Myometrial cell (primary cell): ENCODE measurements around the gene FAM149B1. TPM values are rescaled to one million over a fixed set of nuclear protein-coding genes. Genes with fewer than 3 reads are reported as not detected.

Experiments
- total RNA-seq: library from RNA; depleted of rRNA; stranded (reverse); fragments of >200 nt; gene quantifications from 2 replicates; pipeline ENCODE4 v1.2.3, GENCODE V29; 2015

The FAM149B1 gene
- 6.6 and 11.3 TPM in 2 replicates for total RNA-seq

GRCh38 chr10:73167783-73168464 lies at the start of gene FAM149B1, which contains the start of gene ECD:
Gene FAM149B1, plus strand, starts transcription at chr10:73168119. Its CDS starts 221 bp downstream, at chr10:73168340.
Gene ECD, minus strand, starts transcription at chr10:73168008. Its CDS starts 4,071 bp downstream, at chr10:73163937.

GRCh38 chr10:73246646-73247508 lies 79.0 kb downstream of the FAM149B1 start, which contains the start of gene DNAJC9:
Gene DNAJC9, minus strand, starts transcription at chr10:73247255. Its CDS starts 66 bp downstream, at chr10:73247189.

GRCh38 chr10:73252445-73253224 lies 84.7 kb downstream of the FAM149B1 start, which contains the start of gene MRPS16:
Gene MRPS16, minus strand, starts transcription at chr10:73252644. Its CDS starts 162 bp downstream, at chr10:73252482.

Other genes starting within 250 kb of the FAM149B1 start
- not detected in 2 replicates for gene PLA2G12B, start 213.3 kb upstream of the FAM149B1 start, total RNA-seq
- gene P4HA1, start 71.3 kb upstream of the FAM149B1 start, total RNA-seq, result 86.2 and 102 TPM in 2 replicates
- 1.2 and 1.8 TPM in 2 replicates for gene NUDT13, start 57.7 kb upstream of the FAM149B1 start, total RNA-seq
- 34.3 and 38.8 TPM in 2 replicates for gene ECD, start 111 bp upstream of the FAM149B1 start, total RNA-seq
- gene DNAJC9, start 79.1 kb downstream of the FAM149B1 start, total RNA-seq, result 23.9 and 28.0 TPM in 2 replicates
- 73.8 and 77.3 TPM in 2 replicates for gene MRPS16, start 84.5 kb downstream of the FAM149B1 start, total RNA-seq
- gene CFAP70, start 190.7 kb downstream of the FAM149B1 start, total RNA-seq, result 0.18 and 0.29 TPM in 2 replicates
- gene ANXA7, start 245.9 kb downstream of the FAM149B1 start, total RNA-seq, result 159 and 183 TPM in 2 replicates